KBM-7 (cell line): ENCODE measurements around the gene ANO10.

Experiments used
- DNase-seq: peaks from one replicate; pipeline ENCODE4 v3.0.0-alpha.2; 2015
- in situ Hi-C: fragments of 300-500 bp; cut with MboI; formaldehyde crosslinking; loops from 2 replicates; pipeline ENCODE4 v1.14.3; 2020; ENCODE audit warnings: low sequenced_read_pairs, low pct_unique_long_range_greater_than_20kb, mixed read lengths

ANO10 gene

GRCh38 chr3:43445820-43446219 is 176.0 kb downstream of the ANO10 start:
- in situ Hi-C loops: no loop called here
- DNase-seq: no peak

GRCh38 chr3:43442872-43443395 is 178.9 kb downstream of the ANO10 start:
- no peak for DNase-seq
- in situ Hi-C loops: no loop called here

GRCh38 chr3:43436507-43437140 is 185.2 kb downstream of the ANO10 start:
- DNase-seq: no peak
- in situ Hi-C loops: no loop called here

- no peak for DNase-seq
- in situ Hi-C loops: no loop called here
Measured at GRCh38 chr3:43435706-43436105, 186.1 kb downstream of the ANO10 start.

- in situ Hi-C loops: no loop called here
Measured at GRCh38 chr3:43434431-43434830, 187.4 kb downstream of the ANO10 start.

GRCh38 chr3:43432462-43432861 is 189.3 kb downstream of the ANO10 start:
- DNase-seq: no peak
- in situ Hi-C loops: no loop called here

More at GRCh38 chr3:43434431-43434830, 187.4 kb downstream of the ANO10 start:
- DNase-seq: no peak

- in situ Hi-C loops: no loop called here
- no peak for DNase-seq
Measured at GRCh38 chr3:43426388-43426787, 195.4 kb downstream of the ANO10 start.

GRCh38 chr3:43425829-43426228 is 196.0 kb downstream of the ANO10 start:
- in situ Hi-C loops: no loop called here
- no peak for DNase-seq

- in situ Hi-C loops: no loop called here
Measured at GRCh38 chr3:43423639-43424038, 198.2 kb downstream of the ANO10 start.

GRCh38 chr3:43423142-43423541 is 198.7 kb downstream of the ANO10 start:
- in situ Hi-C loops: no loop called here
- no peak for DNase-seq

More at GRCh38 chr3:43423639-43424038, 198.2 kb downstream of the ANO10 start:
- no peak for DNase-seq

GRCh38 chr3:43418601-43419272 is 203.1 kb downstream of the ANO10 start:
- DNase-seq: no peak
- in situ Hi-C loops: no loop called here

- in situ Hi-C loops: no loop called here
- DNase-seq: no peak
Measured at GRCh38 chr3:43417133-43417532, 204.7 kb downstream of the ANO10 start.

GRCh38 chr3:43415088-43415487 is 206.7 kb downstream of the ANO10 start:
- in situ Hi-C loops: no loop called here

GRCh38 chr3:43413676-43414368 is 208.0 kb downstream of the ANO10 start:
- DNase-seq: no peak
- in situ Hi-C loops: no loop called here

More at GRCh38 chr3:43415088-43415487, 206.7 kb downstream of the ANO10 start:
- DNase-seq: no peak

GRCh38 chr3:43411429-43411828 is 210.4 kb downstream of the ANO10 start:
- no peak for DNase-seq
- in situ Hi-C loops: no loop called here

GRCh38 chr3:43410592-43410991 is 211.2 kb downstream of the ANO10 start:
- in situ Hi-C loops: no loop called here
- DNase-seq: no peak

GRCh38 chr3:43409506-43409905 is 212.3 kb downstream of the ANO10 start:
- no peak for DNase-seq
- in situ Hi-C loops: no loop called here

GRCh38 chr3:43406643-43407023 is 215.2 kb downstream of the ANO10 start:
- DNase-seq: no peak
- in situ Hi-C loops: no loop called here

GRCh38 chr3:43405888-43406642 is 215.7 kb downstream of the ANO10 start:
- no peak for DNase-seq
- in situ Hi-C loops: no loop called here
